Heart right ventricle (tissue), 16 donors: ENCODE data around the gene CNTN5. TPM values are rescaled to one million over a fixed set of nuclear protein-coding genes. Genes with fewer than 3 reads are reported as not detected.

Experiments used
- ATAC-seq, 8 donors: fragments of 200-7000 bp; cut with Tn5 transposase; one replicate each; pipeline ENCODE4 v1.9.1; 2020; ENCODE audit warnings: mild to moderate bottlenecking in 8 of 8, moderate library complexity in 8 of 8, moderate number of reproducible peaks in 1 of 8
- DNase-seq, 2 donors: peaks; one replicate each; pipeline ENCODE4 v3.0.0-alpha.2; 2020
- H3K27ac ChIP-seq, 10 donors: fragments of 200-600 bp; sonication (generic) in 2 of 10; one replicate each; pipeline versions ENCODE4 v1.5.0 to v1.8.0; 2020 to 2022; ENCODE audit warnings: mild to moderate bottlenecking in 3 of 10
- H3K27me3 ChIP-seq, 7 donors: fragments of 200-600 bp; one replicate each; pipeline ENCODE4 v1.8.0; 2021 to 2022; ENCODE audit warnings: mild to moderate bottlenecking in 2 of 7
- H3K36me3 ChIP-seq, 9 donors: fragments of 200-600 bp; sonication (generic) in 1 of 9; one replicate each; pipeline versions ENCODE4 v1.5.0 to v1.8.0; 2020 to 2022; ENCODE audit warnings: mild to moderate bottlenecking in 2 of 9
- H3K4me1 ChIP-seq, 9 donors: fragments of 200-600 bp; sonication (generic) in 1 of 9; one replicate each; pipeline versions ENCODE4 v1.5.0 to v1.8.0; 2020 to 2022; ENCODE audit warnings: mild to moderate bottlenecking in 4 of 9
- H3K4me3 ChIP-seq, 10 donors: fragments of 200-600 bp; sonication (generic) in 2 of 10; one replicate each; pipeline versions ENCODE4 v1.5.0 to v1.8.0; 2020 to 2022; ENCODE audit warnings: mild to moderate bottlenecking in 7 of 10, moderate library complexity in 2 of 10
- H3K9me3 ChIP-seq, 11 donors: fragments of 200-600 bp in 10 of 11; sonication (generic) in 2 of 11; one replicate each; pipeline versions ENCODE4 v1.5.0 to v1.8.0; 2013 to 2022; ENCODE audit warnings: mild to moderate bottlenecking in 2 of 11, control low read depth in 1 of 11, moderate library complexity in 1 of 11
- CTCF ChIP-seq, 9 donors: fragments of 200-600 bp; sonication (generic) in 2 of 9; IDR thresholded peaks; one replicate each; pipeline versions ENCODE4 v1.5.0 to v1.8.0; 2021 to 2022; ENCODE audit warnings: antibody characterized with exemption in 9 of 9, mild to moderate bottlenecking in 5 of 9, moderate library complexity in 1 of 9
- WGBS, 2 donors: extraction: QIAGEN DNeasy Blood & Tissue Kit; methylation state at CpG; one replicate each; pipeline ENCODE4 v1.1.7; 2013; ENCODE audit warnings: inconsistent platforms in 1 of 2; 5-methylcytosine and 5-hydroxymethylcytosine counted together
- intact Hi-C, 10 donors: fragments of 100-400 bp; cut with DNase I; formaldehyde crosslinking; loops; one replicate each; pipeline versions ENCODE4 v1.11.1 to v1.14.2; 2022
- long read RNA-seq, 3 donors: library from polyadenylated mRNA; unstranded; transcript quantifications; one replicate each; pipeline ENCODE4 v2.0.0, GENCODE V29; 2020 to 2021
- polyA plus RNA-seq, 2 donors: library from polyadenylated mRNA; stranded (reverse); fragments of 200-250 nt; gene quantifications; one replicate each; pipeline ENCODE4 v1.2.3, GENCODE V29; 2013
- total RNA-seq, 10 donors: library from RNA; stranded (reverse); fragmentation: NEBNext Ultra II Directional in 3 of 10; extraction: Animal tissue kit (Norgen Biotek cat#: 25700) in 3 of 10; gene quantifications; one replicate each; pipeline versions ENCODE4 v1.2.1 to v1.2.4, GENCODE V29; 2021 to 2023
- donor health status: Arrhythmogenic right ventricular cardiomyopathy.
- donor health status: ischemic (EF 13 %, LVEDD 7.1; RV severe dilation, severe dysfunction).
- donor health status: healthy with polysubstance abuse.
- donor health status: DM: no; HTN: yes; CAD: no.
- donor health status: DM: no; HTN: no; CAD: no.
- donor health status: ischemic (EF 25% LVEDD 6.9; RV normal size, moderate dysfunction).
- donor health status: ischemic (EF 25% LVEDD 5.7; RV mildly dilated, moderate dysfunction).
- donor health status: healthy.
- donor health status: DM: yes; HTN: yes; CAD: no.
- donor health status: Ischemic cardiomyopathy.
- donor health status: ischemic (EF 35%, LVEDD 5.7; RV mildly dilated, moderate dysfunction).
- donor health status: nonischemic (EF 11% LVEDD 7.7; RV severe dilation, severe dysfunction).
- donor health status: DM: yes; HTN: yes; CAD: no.
- donor health status: PGD.
- donor health status: ischemic (EF 29% LVEDD 5.4; RV normal size, mild dysfunction).
- donor health status: nonischemic (EF 23%, LVEDD 6.1; RV moderate dilation, normal function).

Gene CNTN5
- under 1 TPM in 5 of 10 donors, not detected in 5; 0.05 to 0.35 (median 0.18) TPM for total RNA-seq
- polyA plus RNA-seq = under 1 TPM in 1 of 2 donors, not detected in 1; 0.06 TPM
- long read RNA-seq, donor 1 = 0 reads
- long read RNA-seq, donor 2 = 0 reads
- long read RNA-seq, donor 3 = 0 reads

- peak; percentile 12 to 28 for DNase-seq
- Histone ChIP-seq H3K27ac (no peak within 1 kb of the TSS), H3K4me3 (peak within 1 kb of the TSS; percentile 6 to 51 (median 37)), H3K9me3 (no peaks in the 10 kb centered on the region), H3K4me1 (peaks cover 0 to 7% (median 0%) of the 10 kb centered on the region in 9 donors), H3K27me3 (peaks cover 0 to 52% (median 23%) of the 10 kb centered on the region in 7 donors), H3K36me3 (no peaks in the 10 kb centered on the region)
- peak in 2 of 9 donors; percentile 16 to 18 for TF ChIP-seq CTCF (IDR thresholded peaks at IDR 0.05)
- peak; percentile 46 to 92 (median 70) for ATAC-seq
- intact Hi-C loops = no loop called here
- WGBS, 2 donors = 1 to 2% methylated on average over 57 of the region's 57 CpGs
Observed at GRCh38 chr11:99020352-99021225, at the start of gene CNTN5. Gene CNTN5, plus strand, starts transcription at chr11:99020949.

GRCh38 chr11:98979205-98979604, 41.5 kb upstream of the CNTN5 start:
- H3K9me3 ChIP-seq = peaks cover 0 to 42% (median 2%) of the 10 kb centered on the region in 11 donors
- H3K4me1 ChIP-seq = no peaks in the 10 kb centered on the region
- intact Hi-C loops = no loop called here
- H3K27me3 ChIP-seq = no peaks in the 10 kb centered on the region
- no peak for TF ChIP-seq CTCF (IDR thresholded peaks at IDR 0.05)
- no peak overlapping the region for H3K27ac ChIP-seq
- H3K36me3 ChIP-seq = no peaks in the 10 kb centered on the region
- 37 to 57% methylated on average over 2 of the region's 2 CpGs for WGBS, 2 donors
- H3K4me3 ChIP-seq = no peak overlapping the region
- DNase-seq (no peak), ATAC-seq (no peak)

- H3K4me1 ChIP-seq = peaks cover 0 to 7% (median 0%) of the 10 kb centered on the region in 9 donors
- no peaks in the 10 kb centered on the region for H3K9me3 ChIP-seq
- ATAC-seq (peak in 1 of 8 donors; percentile 31), DNase-seq (no peak)
- intact Hi-C loops = loop anchor here in 4 of 10 donors (10.0 kb wide), 1 partner anchor 1561 kb away; no protein-coding TSS in a partner anchor
- peak; percentile 70 to 95 (median 87) for TF ChIP-seq CTCF (IDR thresholded peaks at IDR 0.05)
- H3K27me3 ChIP-seq = peaks cover 0 to 28% (median 17%) of the 10 kb centered on the region in 7 donors
- no peak overlapping the region for H3K4me3 ChIP-seq
- WGBS, 2 donors = 12 to 16% methylated on average over 3 of the region's 3 CpGs
- no peak overlapping the region for H3K27ac ChIP-seq
- no peaks in the 10 kb centered on the region for H3K36me3 ChIP-seq
Observed at GRCh38 chr11:99015634-99016454, 4.9 kb upstream of the CNTN5 start.

- TF ChIP-seq CTCF (IDR thresholded peaks at IDR 0.05) = no peak
- WGBS, 2 donors = 67 to 70% methylated on average over 8 of the region's 8 CpGs
- H3K4me3 ChIP-seq = no peak overlapping the region
- intact Hi-C loops = loop anchor here in 4 of 10 donors (10.0 kb wide), 1 partner anchor 1565 kb away; no protein-coding TSS in a partner anchor
- peaks cover 0 to 7% (median 0%) of the 10 kb centered on the region in 9 donors for H3K4me1 ChIP-seq
- no peaks in the 10 kb centered on the region for H3K36me3 ChIP-seq
- no peak for DNase-seq
- H3K27me3 ChIP-seq = peaks cover 0 to 52% (median 23%) of the 10 kb centered on the region in 7 donors
- ATAC-seq = no peak
- no peaks in the 10 kb centered on the region for H3K9me3 ChIP-seq
- no peak overlapping the region for H3K27ac ChIP-seq
Observed at GRCh38 chr11:99019696-99020095, 1.1 kb upstream of the CNTN5 start.
